Central memory CD8-positive, alpha-beta T cell (primary cell): ENCODE data around the gene ACTR2.
"Not testable (repeated sequence)": the region's sequence is repeated elsewhere in the genome, so short reads cannot be mapped to it uniquely, and the experiment has no call there.

Source experiments
- ATAC-seq: fragments of 150-1000 bp; cut with Tn5 transposase; replicated peaks from 2 replicates; pipeline ENCODE4 v1.10.0; 2022; ENCODE audit warnings: mild to moderate bottlenecking, moderate FRiP score, moderate number of reproducible peaks; ENCODE audit not compliant: poor library complexity, severe bottlenecking; ENCODE audit errors: extremely low read depth
- DNase-seq, 2 donors: peaks; one replicate each; pipeline ENCODE4 v3.0.0; 2021; ENCODE audit warnings: low spot score in 2 of 2
- H3K27ac Mint-ChIP-seq: one replicate; pipeline ENCODE4 v1.8.0; 2022; ENCODE audit warnings: low read depth, mild to moderate bottlenecking, moderate library complexity, mixed read lengths
- H3K27me3 Mint-ChIP-seq: one replicate; pipeline ENCODE4 v1.8.0; 2022; ENCODE audit warnings: mixed read lengths
- H3K36me3 Mint-ChIP-seq: one replicate; pipeline ENCODE4 v1.8.0; 2022; ENCODE audit warnings: mild to moderate bottlenecking, moderate library complexity, mixed read lengths; ENCODE audit not compliant: insufficient read depth
- H3K4me1 Mint-ChIP-seq: one replicate; pipeline ENCODE4 v1.8.0; 2022; ENCODE audit warnings: mixed read lengths
- H3K4me3 Mint-ChIP-seq: one replicate; pipeline ENCODE4 v1.8.0; 2022; ENCODE audit warnings: mild to moderate bottlenecking, moderate library complexity, mixed read lengths
- H3K9me3 Mint-ChIP-seq: one replicate; pipeline ENCODE4 v1.8.0; 2022; ENCODE audit warnings: mixed read lengths

The ACTR2 gene

GRCh38 chr2:65244452-65244851, 16.8 kb downstream of the ACTR2 start:
- H3K4me1 Mint-ChIP-seq: peaks cover 39% of the 10 kb centered on the region
- H3K27ac Mint-ChIP-seq, H3K27me3 Mint-ChIP-seq, ATAC-seq, H3K9me3 Mint-ChIP-seq, DNase-seq, H3K4me3 Mint-ChIP-seq: not testable (repeated sequence)
- H3K36me3 Mint-ChIP-seq: peaks cover 52% of the 10 kb centered on the region

- no peak for ATAC-seq
- Mint-ChIP-seq H3K36me3 (peaks cover 77% of the 10 kb centered on the region), H3K4me3 (no peak overlapping the region), H3K9me3 (no peaks in the 10 kb centered on the region), H3K4me1 (peaks cover 29% of the 10 kb centered on the region), H3K27me3 (no peaks in the 10 kb centered on the region), H3K27ac (no peak overlapping the region)
- no peak for DNase-seq
These were observed 25.0 kb downstream of the ACTR2 start for GRCh38 chr2:65252640-65253039.

DNA sequence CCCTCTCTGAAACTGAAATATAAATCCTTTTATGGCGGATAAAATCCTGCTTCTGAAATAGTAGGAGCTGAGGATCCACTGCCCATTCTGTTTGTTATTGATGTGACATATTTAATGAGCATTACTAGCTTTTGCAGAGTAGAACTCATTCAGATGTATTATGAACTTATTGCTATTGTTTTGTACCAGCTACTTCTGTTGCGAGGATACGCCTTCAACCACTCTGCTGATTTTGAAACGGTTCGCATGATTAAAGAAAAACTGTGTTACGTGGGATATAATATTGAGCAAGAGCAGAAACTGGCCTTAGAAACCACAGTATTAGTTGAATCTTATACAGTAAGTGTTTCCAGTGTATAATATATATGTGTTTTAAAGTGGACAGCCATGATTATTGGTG, 27.7 kb downstream of the ACTR2 start:
- no peak overlapping the region for H3K4me3 Mint-ChIP-seq
- ATAC-seq (no peak), DNase-seq (no peak)
- no peaks in the 10 kb centered on the region for H3K27me3 Mint-ChIP-seq
- H3K36me3 Mint-ChIP-seq: peaks cover 78% of the 10 kb centered on the region
- peaks cover 31% of the 10 kb centered on the region for H3K4me1 Mint-ChIP-seq
- H3K27ac Mint-ChIP-seq: peak overlapping the region; percentile 44
- no peaks in the 10 kb centered on the region for H3K9me3 Mint-ChIP-seq

DNA sequence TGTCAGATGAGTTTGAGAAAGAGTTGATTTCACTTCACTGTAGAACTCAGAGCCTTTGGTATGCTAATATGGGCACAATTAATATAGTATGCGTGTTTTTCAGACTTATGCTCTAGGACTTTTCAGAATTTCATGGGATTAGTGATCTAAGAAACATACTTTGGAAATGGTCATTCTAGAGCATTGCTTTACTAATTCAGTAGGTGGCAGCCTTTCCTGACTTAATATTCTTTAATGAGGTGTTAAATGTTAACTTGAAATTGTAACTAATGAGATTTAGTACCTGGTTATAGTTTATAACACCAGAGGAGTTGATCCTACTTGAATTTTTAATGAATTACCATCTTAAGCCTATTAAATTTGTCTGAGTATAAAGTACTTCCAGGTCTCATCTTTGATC, 28.4 kb downstream of the ACTR2 start:
- Mint-ChIP-seq H3K36me3 (peaks cover 82% of the 10 kb centered on the region), H3K4me1 (peaks cover 31% of the 10 kb centered on the region), H3K27me3 (no peaks in the 10 kb centered on the region), H3K4me3 (no peak overlapping the region), H3K27ac (peak overlapping the region; percentile 44), H3K9me3 (no peaks in the 10 kb centered on the region)
- DNase-seq (no peak), ATAC-seq (no peak)

- not testable (repeated sequence) for H3K9me3 Mint-ChIP-seq, DNase-seq, H3K4me3 Mint-ChIP-seq, H3K27me3 Mint-ChIP-seq, ATAC-seq
- Mint-ChIP-seq H3K4me1 (peaks cover 30% of the 10 kb centered on the region), H3K27ac (peak overlapping the region; percentile 38), H3K36me3 (peaks cover 83% of the 10 kb centered on the region)
These were observed 30.2 kb downstream of the ACTR2 start for GRCh38 chr2:65257866-65258265.

DNA sequence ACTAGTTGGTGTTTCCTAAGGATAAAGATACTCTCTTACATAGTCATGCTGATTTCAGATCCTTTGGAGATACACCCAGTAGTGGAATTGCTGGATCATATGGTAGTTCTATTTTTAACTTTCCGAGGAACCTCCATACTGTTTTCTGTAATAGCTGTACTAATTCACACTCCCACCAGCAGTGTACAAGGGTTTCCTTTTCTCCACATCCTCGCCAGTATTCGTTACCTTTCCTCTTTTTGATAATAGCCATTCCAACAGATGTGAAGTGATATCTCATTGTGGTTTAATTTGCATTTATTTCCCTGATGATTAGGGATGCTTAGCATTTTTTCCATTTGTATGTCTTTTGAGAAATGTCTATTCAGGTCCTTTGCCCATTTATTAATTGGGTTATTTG, 34.0 kb downstream of the ACTR2 start:
- no peak for DNase-seq
- Mint-ChIP-seq H3K4me1 (peaks cover 39% of the 10 kb centered on the region), H3K27ac (no peak overlapping the region), H3K4me3 (no peak overlapping the region), H3K27me3 (no peaks in the 10 kb centered on the region), H3K9me3 (no peaks in the 10 kb centered on the region), H3K36me3 (peaks cover 83% of the 10 kb centered on the region)
- no peak for ATAC-seq

GRCh38 chr2:65263262-65263661, 35.6 kb downstream of the ACTR2 start:
- ATAC-seq (no peak), DNase-seq (no peak)
- Mint-ChIP-seq H3K4me3 (no peak overlapping the region), H3K27me3 (no peaks in the 10 kb centered on the region), H3K4me1 (peaks cover 33% of the 10 kb centered on the region), H3K27ac (no peak overlapping the region), H3K9me3 (no peaks in the 10 kb centered on the region), H3K36me3 (peaks cover 77% of the 10 kb centered on the region)

DNA sequence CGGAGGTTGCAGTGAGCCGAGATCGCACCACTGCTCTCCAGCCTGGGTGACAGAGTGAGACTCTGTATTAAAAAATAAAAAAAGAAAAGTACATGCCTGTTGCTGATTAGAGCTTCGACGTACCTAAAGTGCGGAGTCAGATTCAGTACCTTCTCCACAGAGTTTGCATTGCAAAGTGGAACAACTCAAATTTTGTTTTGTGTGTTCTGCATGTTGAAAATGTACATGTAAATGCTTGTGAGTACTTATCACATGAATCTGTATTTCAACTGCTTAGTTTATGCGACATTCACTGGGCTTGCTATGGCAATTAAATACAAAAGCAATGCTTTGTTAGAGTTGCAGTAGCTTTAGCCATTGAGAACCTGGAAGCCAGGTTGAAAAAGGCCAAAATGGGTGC, 36.4 kb downstream of the ACTR2 start:
- Mint-ChIP-seq H3K4me1 (peaks cover 33% of the 10 kb centered on the region), H3K36me3 (peaks cover 74% of the 10 kb centered on the region), H3K27me3 (no peaks in the 10 kb centered on the region), H3K4me3 (no peak overlapping the region), H3K9me3 (no peaks in the 10 kb centered on the region), H3K27ac (peak overlapping the region; percentile 72)
- no peak for DNase-seq
- ATAC-seq: no peak

GRCh38 chr2:65264821-65265670, 37.4 kb downstream of the ACTR2 start:
- Mint-ChIP-seq H3K36me3 (peaks cover 73% of the 10 kb centered on the region), H3K27ac (peak overlapping the region; percentile 72), H3K4me1 (peaks cover 38% of the 10 kb centered on the region), H3K9me3 (no peaks in the 10 kb centered on the region), H3K4me3 (no peak overlapping the region), H3K27me3 (no peaks in the 10 kb centered on the region)
- ATAC-seq: no peak
- no peak for DNase-seq

- Mint-ChIP-seq H3K9me3 (no peaks in the 10 kb centered on the region), H3K36me3 (peaks cover 73% of the 10 kb centered on the region), H3K4me3 (no peak overlapping the region), H3K27ac (peak overlapping the region; percentile 1), H3K4me1 (peaks cover 38% of the 10 kb centered on the region), H3K27me3 (no peaks in the 10 kb centered on the region)
- DNase-seq: no peak
- ATAC-seq: no peak
These were observed 38.0 kb downstream of the ACTR2 start for GRCh38 chr2:65265671-65266045.

DNA sequence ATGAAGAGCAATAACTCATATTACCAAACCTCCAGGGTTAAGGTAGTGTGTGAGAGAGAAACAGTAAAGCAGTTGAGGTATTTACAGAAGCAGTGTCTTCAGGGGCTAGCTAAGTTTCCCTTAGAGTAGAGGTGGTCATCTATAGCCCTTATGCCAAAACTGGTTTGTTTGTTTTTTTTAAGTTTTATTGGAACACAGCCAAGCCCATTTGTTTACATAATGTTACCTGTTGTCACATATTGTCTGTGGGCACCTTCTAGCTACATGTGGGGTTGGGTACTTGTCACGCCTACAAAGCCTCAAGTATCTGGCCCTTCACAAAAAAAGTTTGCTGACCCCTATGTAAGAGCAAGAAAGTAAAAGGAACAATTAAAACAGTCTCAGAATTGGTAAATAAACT, 39.4 kb downstream of the ACTR2 start:
- no peak for DNase-seq
- peaks cover 68% of the 10 kb centered on the region for H3K36me3 Mint-ChIP-seq
- H3K9me3 Mint-ChIP-seq: no peaks in the 10 kb centered on the region
- no peaks in the 10 kb centered on the region for H3K27me3 Mint-ChIP-seq
- peaks cover 32% of the 10 kb centered on the region for H3K4me1 Mint-ChIP-seq
- H3K27ac Mint-ChIP-seq: peak overlapping the region; percentile 1
- no peak overlapping the region for H3K4me3 Mint-ChIP-seq
- ATAC-seq: no peak

DNA sequence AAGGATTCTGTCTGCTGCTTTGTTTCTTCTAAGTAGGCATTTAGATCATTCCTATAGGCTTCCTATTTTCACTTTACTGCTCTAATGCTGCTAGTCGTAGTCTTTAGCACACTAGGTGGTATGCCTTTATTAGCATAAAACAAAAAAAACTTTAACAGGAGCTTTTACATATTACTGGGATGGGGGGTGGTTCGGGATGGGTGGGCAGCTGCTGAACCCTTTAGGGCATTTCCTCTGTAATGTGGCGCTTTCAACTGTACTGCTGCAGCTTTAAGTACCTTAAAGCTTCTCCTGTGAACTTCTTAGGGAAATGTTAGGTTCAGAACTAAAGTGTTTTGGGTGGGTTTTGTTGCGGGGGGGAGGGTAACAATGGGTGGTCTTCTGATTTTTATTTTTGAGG, 41.3 kb downstream of the ACTR2 start:
- no peak overlapping the region for H3K4me3 Mint-ChIP-seq
- peaks cover 62% of the 10 kb centered on the region for H3K36me3 Mint-ChIP-seq
- ATAC-seq (no peak), DNase-seq (no peak)
- no peak overlapping the region for H3K27ac Mint-ChIP-seq
- no peaks in the 10 kb centered on the region for H3K27me3 Mint-ChIP-seq
- H3K4me1 Mint-ChIP-seq: peaks cover 32% of the 10 kb centered on the region
- no peaks in the 10 kb centered on the region for H3K9me3 Mint-ChIP-seq

- Mint-ChIP-seq H3K27me3 (no peaks in the 10 kb centered on the region), H3K36me3 (peaks cover 36% of the 10 kb centered on the region), H3K9me3 (no peaks in the 10 kb centered on the region), H3K4me3 (no peak overlapping the region), H3K27ac (no peak overlapping the region), H3K4me1 (peaks cover 18% of the 10 kb centered on the region)
- ATAC-seq (no peak), DNase-seq (no peak)
These were observed 45.7 kb downstream of the ACTR2 start for GRCh38 chr2:65273344-65273743.
